ENCODE measurements around the gene ABO. TPM values are rescaled to one million over a fixed set of nuclear protein-coding genes. Genes with fewer than 3 reads are reported as not detected.

Gene ABO
- total RNA-seq, 2 experiments from 2014 or later = 0.19 to 0.31 TPM

- no peaks in the 10 kb centered on the region for H3K36me3 ChIP-seq (ENCODE audit: insufficient read depth, low read length)
- POLR2A ChIA-PET = no interaction called here
- Mint-ChIP-seq H3K27me3 (peaks cover 29% of the 10 kb centered on the region), H3K36me3 (ENCODE audit: low read depth) (no peaks in the 10 kb centered on the region), H3K9me3 (no peaks in the 10 kb centered on the region), H3K4me1 (ENCODE audit: low read depth) (peaks cover 10% of the 10 kb centered on the region), H3K4me3 (no peak overlapping the region), H3K27ac (no peak overlapping the region)
- CTCF ChIA-PET = no interaction called here
- H3K4me3 ChIP-seq (ENCODE audit: low read length) = no peak overlapping the region
- ATAC-seq (ENCODE audit: poor library complexity) (no peak), DNase-seq (no peak)
- H3K27me3 ChIP-seq (ENCODE audit: control insufficient read depth in 1 of 2, insufficient read depth in 2 of 2, low read length in 2 of 2) = peaks cover 10 to 15% of the 10 kb centered on the region in 2 experiments
- H3K27ac ChIP-seq (ENCODE audit: low read depth in 1 of 2, low read length in 2 of 2) = no peak overlapping the region
- TF ChIP-seq, protein P1, sequence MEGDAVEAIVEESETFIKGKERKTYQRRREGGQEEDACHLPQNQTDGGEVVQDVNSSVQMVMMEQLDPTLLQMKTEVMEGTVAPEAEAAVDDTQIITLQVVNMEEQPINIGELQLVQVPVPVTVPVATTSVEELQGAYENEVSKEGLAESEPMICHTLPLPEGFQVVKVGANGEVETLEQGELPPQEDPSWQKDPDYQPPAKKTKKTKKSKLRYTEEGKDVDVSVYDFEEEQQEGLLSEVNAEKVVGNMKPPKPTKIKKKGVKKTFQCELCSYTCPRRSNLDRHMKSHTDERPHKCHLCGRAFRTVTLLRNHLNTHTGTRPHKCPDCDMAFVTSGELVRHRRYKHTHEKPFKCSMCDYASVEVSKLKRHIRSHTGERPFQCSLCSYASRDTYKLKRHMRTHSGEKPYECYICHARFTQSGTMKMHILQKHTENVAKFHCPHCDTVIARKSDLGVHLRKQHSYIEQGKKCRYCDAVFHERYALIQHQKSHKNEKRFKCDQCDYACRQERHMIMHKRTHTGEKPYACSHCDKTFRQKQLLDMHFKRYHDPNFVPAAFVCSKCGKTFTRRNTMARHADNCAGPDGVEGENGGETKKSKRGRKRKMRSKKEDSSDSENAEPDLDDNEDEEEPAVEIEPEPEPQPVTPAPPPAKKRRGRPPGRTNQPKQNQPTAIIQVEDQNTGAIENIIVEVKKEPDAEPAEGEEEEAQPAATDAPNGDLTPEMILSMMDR (IDR thresholded peaks at IDR 0.05) = no peak
- peaks cover 13% of the 10 kb centered on the region for H3K4me1 ChIP-seq (ENCODE audit: insufficient read depth, low read length)
- peaks cover 0 to 10% of the 10 kb centered on the region in 2 experiments for H3K9me3 ChIP-seq (ENCODE audit: control insufficient read depth in 1 of 2, insufficient read depth in 1 of 2, low read length in 2 of 2)
- intact Hi-C loops (cut with DNase I, micrococcal nuclease) = no loop called here
Observed at GRCh38 chr9:133242991-133243390, 32.0 kb downstream of the ABO start.

GRCh38 chr9:133242241-133242640 is 32.8 kb downstream of the ABO start:
- peaks cover 13% of the 10 kb centered on the region for H3K4me1 ChIP-seq (ENCODE audit: insufficient read depth, low read length)
- H3K36me3 ChIP-seq (ENCODE audit: insufficient read depth, low read length) = no peaks in the 10 kb centered on the region
- H3K4me3 Mint-ChIP-seq = no peak overlapping the region
- no peak overlapping the region for H3K4me3 ChIP-seq (ENCODE audit: low read length)
- intact Hi-C loops (cut with DNase I, micrococcal nuclease) = no loop called here
- ChIA-PET POLR2A (no interaction called here), CTCF (no interaction called here)
- H3K27me3 ChIP-seq (ENCODE audit: control insufficient read depth in 1 of 2, insufficient read depth in 2 of 2, low read length in 2 of 2) = peaks cover 10 to 15% of the 10 kb centered on the region in 2 experiments
- DNase-seq (no peak), ATAC-seq (ENCODE audit: poor library complexity) (no peak)
- H3K9me3 Mint-ChIP-seq = no peaks in the 10 kb centered on the region
- H3K36me3 Mint-ChIP-seq (ENCODE audit: low read depth) = no peaks in the 10 kb centered on the region
- H3K9me3 ChIP-seq (ENCODE audit: control insufficient read depth in 1 of 2, insufficient read depth in 1 of 2, low read length in 2 of 2) = peaks cover 0 to 10% of the 10 kb centered on the region in 2 experiments
- H3K27me3 Mint-ChIP-seq = peaks cover 37% of the 10 kb centered on the region
- H3K4me1 Mint-ChIP-seq (ENCODE audit: low read depth) = peaks cover 10% of the 10 kb centered on the region
- no peak overlapping the region for H3K27ac Mint-ChIP-seq
- TF ChIP-seq, protein P1 (IDR thresholded peaks at IDR 0.05) = no peak
- no peak overlapping the region for H3K27ac ChIP-seq (ENCODE audit: low read depth in 1 of 2, low read length in 2 of 2)

DNA sequence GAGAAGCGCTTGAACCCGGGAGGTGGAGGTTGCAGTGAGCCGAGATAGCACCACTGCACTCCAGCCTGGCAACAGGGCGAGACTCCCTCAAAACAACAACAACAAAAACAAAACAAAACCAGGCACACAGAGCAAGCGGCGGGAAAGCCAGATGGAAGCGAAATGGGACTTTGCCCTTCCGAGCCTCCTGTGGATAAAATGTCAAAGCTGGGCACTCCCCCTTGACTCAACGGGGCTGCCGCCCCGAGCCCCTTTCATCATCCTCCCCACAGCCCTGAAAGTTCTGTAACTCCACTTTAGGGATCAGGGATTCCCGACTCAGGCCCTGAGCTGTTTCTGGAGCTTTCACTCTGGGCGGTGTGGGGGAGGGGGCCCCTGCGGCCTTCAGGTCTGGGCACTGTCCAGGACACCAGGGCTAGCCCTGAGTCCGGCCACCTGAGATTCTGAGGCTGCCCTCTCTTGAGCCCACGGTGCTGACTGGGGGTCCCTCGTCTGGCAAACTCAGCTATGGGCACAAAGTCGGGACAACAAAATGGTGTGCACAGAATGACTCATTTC is 35.4 kb downstream of the ABO start:
- Mint-ChIP-seq H3K36me3 (ENCODE audit: low read depth) (no peaks in the 10 kb centered on the region), H3K9me3 (no peaks in the 10 kb centered on the region), H3K27ac (no peak overlapping the region), H3K4me3 (no peak overlapping the region), H3K4me1 (ENCODE audit: low read depth) (peaks cover 10% of the 10 kb centered on the region), H3K27me3 (peaks cover 37% of the 10 kb centered on the region)
- Histone ChIP-seq H3K27me3 (ENCODE audit: control insufficient read depth in 1 of 2, insufficient read depth in 2 of 2, low read length in 2 of 2) (peaks cover 4 to 15% of the 10 kb centered on the region in 2 experiments), H3K9me3 (ENCODE audit: control insufficient read depth in 1 of 2, insufficient read depth in 1 of 2, low read length in 2 of 2) (peaks cover 0 to 16% of the 10 kb centered on the region in 2 experiments), H3K27ac (ENCODE audit: low read depth in 1 of 2, low read length in 2 of 2) (no peak overlapping the region), H3K4me3 (ENCODE audit: low read length) (no peak overlapping the region), H3K4me1 (ENCODE audit: insufficient read depth, low read length) (peaks cover 13% of the 10 kb centered on the region), H3K36me3 (ENCODE audit: insufficient read depth, low read length) (no peaks in the 10 kb centered on the region)
- ChIA-PET CTCF (interaction anchor here (1.0 to 1.3 kb wide), 2 partner anchors 9 to 39 kb away, joined by 3 to 5 read pairs; no protein-coding TSS in a partner anchor), POLR2A (no interaction called here)
- ATAC-seq (ENCODE audit: poor library complexity) = no peak
- no peak for DNase-seq
- intact Hi-C loops (cut with DNase I, micrococcal nuclease) = loop anchor here (1.0 to 2.0 kb wide), 3 partner anchors 165 to 247 kb away; no protein-coding TSS in a partner anchor
- TF ChIP-seq, protein P1 (IDR thresholded peaks at IDR 0.05) = no peak

All from CD4-positive, alpha-beta T cell (primary cell).